H1 (cell line): ENCODE results near the gene PAQR4.

Experiments
- BCL11A ChIP-seq, 2 experiments: IDR thresholded peaks; one replicate each; pipeline ENCODE4 v1.6.1; 2011; ENCODE audit warnings: low read depth in 2 of 2, low read length in 2 of 2, mild to moderate bottlenecking in 2 of 2
- CHD1 ChIP-seq: IDR thresholded peaks from 2 replicates; pipeline ENCODE4 v1.6.1; 2012; ENCODE audit warnings: low read depth, low read length, improper control_type of control experiment
- JUND ChIP-seq: IDR thresholded peaks from 2 replicates; pipeline ENCODE4 v1.6.1; 2011; ENCODE audit warnings: mild to moderate bottlenecking, improper control_type of control experiment, low read length
- POLR2A ChIP-seq, 2 experiments: IDR thresholded peaks; 1 replicate in 1 of 2; 2 replicates in 1 of 2; pipeline ENCODE4 v1.6.1; 2011; ENCODE audit warnings: low read depth in 2 of 2, low read length in 2 of 2, mild to moderate bottlenecking in 2 of 2; ENCODE audit errors: control extremely low read depth in 1 of 2
- RFX5 ChIP-seq: IDR thresholded peaks from 2 replicates; pipeline ENCODE4 v1.6.1; 2011; ENCODE audit warnings: low read depth, low read length, improper control_type of control experiment, borderline replicate concordance
- SP1 ChIP-seq: IDR thresholded peaks from 2 replicates; pipeline ENCODE4 v1.6.1; 2011; ENCODE audit warnings: low read depth, low read length
- SRF ChIP-seq: IDR thresholded peaks from 2 replicates; pipeline ENCODE4 v1.6.1; 2011; ENCODE audit warnings: mild to moderate bottlenecking, low read depth, low read length, moderate library complexity
- TCF12 ChIP-seq: IDR thresholded peaks from 2 replicates; pipeline ENCODE4 v1.6.1; 2011; ENCODE audit warnings: low read depth, mild to moderate bottlenecking, low read length
- YY1 ChIP-seq: IDR thresholded peaks from 2 replicates; pipeline ENCODE4 v1.6.1; 2011; ENCODE audit warnings: low read depth, mild to moderate bottlenecking, low read length
- ZNF274 ChIP-seq: IDR thresholded peaks from 2 replicates; pipeline ENCODE4 v1.7.0; 2012; ENCODE audit warnings: low read length, borderline replicate concordance; ENCODE audit errors: extremely low read depth
- TF ChIP-seq, protein P1 (sequence below), 3 experiments: IDR thresholded peaks; 1 replicate in 2 of 3; 2 replicates in 1 of 3; pipeline versions ENCODE4 v1.5.1 to v1.6.1; 2011; ENCODE audit warnings: low read length in 3 of 3, mild to moderate bottlenecking in 3 of 3, inconsistent platforms in 2 of 3, low read depth in 1 of 3, moderate library complexity in 1 of 3; ENCODE audit not compliant: insufficient read depth in 1 of 3; ENCODE audit errors: control extremely low read depth in 1 of 3
- TF ChIP-seq, protein P2 (sequence below): IDR thresholded peaks from 2 replicates; pipeline ENCODE4 v1.6.1; 2011; ENCODE audit warnings: low read length, improper control_type of control experiment
- TF ChIP-seq, protein P3 (sequence below): IDR thresholded peaks from 2 replicates; pipeline ENCODE4 v1.6.1; 2011; ENCODE audit warnings: low read depth, mild to moderate bottlenecking, low read length; ENCODE audit not compliant: insufficient read depth

DNA sequence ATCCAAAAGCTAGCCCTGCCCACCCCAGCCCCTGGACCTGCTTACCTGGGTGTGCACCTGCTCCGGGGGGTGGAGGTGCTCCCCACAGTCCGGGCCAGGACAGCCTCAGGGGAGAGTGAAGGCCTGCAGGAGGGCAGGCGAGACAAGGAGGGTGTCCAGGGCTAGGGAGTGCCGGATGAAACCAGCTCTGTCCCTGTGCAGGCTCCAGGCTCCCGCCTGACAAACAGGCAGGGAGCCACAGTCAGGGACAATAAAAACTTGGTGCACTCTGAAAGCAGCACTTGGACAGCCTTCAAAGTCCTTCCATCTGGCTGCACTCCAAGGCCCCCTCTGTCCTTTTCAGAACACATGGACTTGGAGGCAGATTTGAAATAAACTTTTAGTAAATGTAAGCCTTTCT, 3.9 kb downstream of the PAQR4 start:
- TF ChIP-seq, protein P1, sequence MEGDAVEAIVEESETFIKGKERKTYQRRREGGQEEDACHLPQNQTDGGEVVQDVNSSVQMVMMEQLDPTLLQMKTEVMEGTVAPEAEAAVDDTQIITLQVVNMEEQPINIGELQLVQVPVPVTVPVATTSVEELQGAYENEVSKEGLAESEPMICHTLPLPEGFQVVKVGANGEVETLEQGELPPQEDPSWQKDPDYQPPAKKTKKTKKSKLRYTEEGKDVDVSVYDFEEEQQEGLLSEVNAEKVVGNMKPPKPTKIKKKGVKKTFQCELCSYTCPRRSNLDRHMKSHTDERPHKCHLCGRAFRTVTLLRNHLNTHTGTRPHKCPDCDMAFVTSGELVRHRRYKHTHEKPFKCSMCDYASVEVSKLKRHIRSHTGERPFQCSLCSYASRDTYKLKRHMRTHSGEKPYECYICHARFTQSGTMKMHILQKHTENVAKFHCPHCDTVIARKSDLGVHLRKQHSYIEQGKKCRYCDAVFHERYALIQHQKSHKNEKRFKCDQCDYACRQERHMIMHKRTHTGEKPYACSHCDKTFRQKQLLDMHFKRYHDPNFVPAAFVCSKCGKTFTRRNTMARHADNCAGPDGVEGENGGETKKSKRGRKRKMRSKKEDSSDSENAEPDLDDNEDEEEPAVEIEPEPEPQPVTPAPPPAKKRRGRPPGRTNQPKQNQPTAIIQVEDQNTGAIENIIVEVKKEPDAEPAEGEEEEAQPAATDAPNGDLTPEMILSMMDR (IDR thresholded peaks at IDR 0.05; ENCODE audit: control extremely low read depth in 1 of 3, insufficient read depth in 1 of 3, low read depth in 1 of 3, low read length in 3 of 3) = no peak
- TF ChIP-seq RFX5 (no peak), JUND (no peak), SRF (no peak), CHD1 (no peak), YY1 (no peak), BCL11A (IDR thresholded peaks at IDR 0.05; ENCODE audit: low read depth in 2 of 2, low read length in 2 of 2) (no peak), POLR2A (IDR thresholded peaks at IDR 0.05; ENCODE audit: control extremely low read depth in 1 of 2, low read depth in 2 of 2, low read length in 2 of 2) (peak in 1 of 2 experiments; percentile 39; a peak in 2 of 3 replicates), SP1 (no peak), TCF12 (no peak), ZNF274 (no peak)
- TF ChIP-seq, protein P2, sequence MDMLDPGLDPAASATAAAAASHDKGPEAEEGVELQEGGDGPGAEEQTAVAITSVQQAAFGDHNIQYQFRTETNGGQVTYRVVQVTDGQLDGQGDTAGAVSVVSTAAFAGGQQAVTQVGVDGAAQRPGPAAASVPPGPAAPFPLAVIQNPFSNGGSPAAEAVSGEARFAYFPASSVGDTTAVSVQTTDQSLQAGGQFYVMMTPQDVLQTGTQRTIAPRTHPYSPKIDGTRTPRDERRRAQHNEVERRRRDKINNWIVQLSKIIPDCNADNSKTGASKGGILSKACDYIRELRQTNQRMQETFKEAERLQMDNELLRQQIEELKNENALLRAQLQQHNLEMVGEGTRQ = no peak
- TF ChIP-seq, protein P3, sequence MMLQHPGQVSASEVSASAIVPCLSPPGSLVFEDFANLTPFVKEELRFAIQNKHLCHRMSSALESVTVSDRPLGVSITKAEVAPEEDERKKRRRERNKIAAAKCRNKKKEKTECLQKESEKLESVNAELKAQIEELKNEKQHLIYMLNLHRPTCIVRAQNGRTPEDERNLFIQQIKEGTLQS = no peak
